Cerebellar nuclear complex (tissue), 1 donor: Measurements from ENCODE around the gene NPHP3.
"Not testable (repeated sequence)": the region's sequence is repeated elsewhere in the genome, so short reads cannot be mapped to it uniquely, and the experiment has no call there.

Experiments used
- DNase-seq, 2 experiments: peaks; one replicate each; lab custom pipeline; 2025; lab: John Stamatoyannopoulos, UW

NPHP3 gene

GRCh38 chr3:132722165-132723023 lies at the start of gene NPHP3:
Gene NPHP3 (minus strand): TSS chr3:132722409. CDS start chr3:132722355, 54 bp downstream.
- DNase-seq: peak; percentile 61 to 66

GRCh38 chr3:132758740-132759139 lies 36.5 kb upstream of the NPHP3 start:
- no peak for DNase-seq

GRCh38 chr3:132756108-132756650 lies 34.0 kb upstream of the NPHP3 start:
- DNase-seq: no peak

GRCh38 chr3:132753946-132754345 lies 31.7 kb upstream of the NPHP3 start:
- DNase-seq: no peak

- no peak for DNase-seq
These were observed 27.6 kb upstream of the NPHP3 start for GRCh38 chr3:132749786-132750185.

- DNase-seq: not testable (repeated sequence)
These were observed 24.5 kb upstream of the NPHP3 start for GRCh38 chr3:132746720-132747119.

- DNase-seq: no peak
These were observed 16.1 kb upstream of the NPHP3 start for GRCh38 chr3:132738314-132738713.

- no peak for DNase-seq
These were observed 13.4 kb upstream of the NPHP3 start for GRCh38 chr3:132735589-132735988.

- peak in 1 of 2 experiments; percentile 3 for DNase-seq
These were observed 8.8 kb upstream of the NPHP3 start for GRCh38 chr3:132730891-132731580.

- peak in 1 of 2 experiments; percentile 21 for DNase-seq
These were observed 4.2 kb upstream of the NPHP3 start for GRCh38 chr3:132726341-132726823.

GRCh38 chr3:132723024-132723950 lies 1.1 kb upstream of the NPHP3 start:
- DNase-seq: no peak

- DNase-seq: no peak
These were observed 587 bp downstream of the NPHP3 start for GRCh38 chr3:132721479-132722164.

- DNase-seq: no peak
These were observed 2.0 kb downstream of the NPHP3 start for GRCh38 chr3:132720228-132720627.

- DNase-seq: no peak
These were observed 5.8 kb downstream of the NPHP3 start for GRCh38 chr3:132716372-132716771.

GRCh38 chr3:132713977-132714727 lies 8.1 kb downstream of the NPHP3 start:
- DNase-seq: no peak

GRCh38 chr3:132710311-132710710 lies 11.9 kb downstream of the NPHP3 start:
- no peak for DNase-seq

GRCh38 chr3:132709761-132710160 lies 12.4 kb downstream of the NPHP3 start:
- no peak for DNase-seq

- DNase-seq: no peak
These were observed 18.5 kb downstream of the NPHP3 start for GRCh38 chr3:132703733-132704132.

GRCh38 chr3:132695422-132695821 lies 26.8 kb downstream of the NPHP3 start:
- no peak for DNase-seq

GRCh38 chr3:132694991-132695390 lies 27.2 kb downstream of the NPHP3 start:
- no peak for DNase-seq
